Skeletal muscle satellite cell (primary cell): ENCODE measurements around the gene COL20A1.

Source experiments
- H3K27me3 ChIP-seq: 2 replicates; pipeline ENCODE4 v1.7.0; 2013; ENCODE audit warnings: low read length; ENCODE audit not compliant: control insufficient read depth, insufficient read depth
- H3K36me3 ChIP-seq: 2 replicates; pipeline ENCODE4 v1.7.0; 2013; ENCODE audit warnings: mild to moderate bottlenecking, control low read depth, low read length; ENCODE audit not compliant: insufficient read depth
- H3K4me1 ChIP-seq: 2 replicates; pipeline ENCODE4 v1.7.0; 2013; ENCODE audit warnings: low read length; ENCODE audit not compliant: control insufficient read depth, insufficient read depth
- H3K4me2 ChIP-seq: 2 replicates; pipeline ENCODE4 v1.7.0; 2013; ENCODE audit warnings: mild to moderate bottlenecking, low read length
- H3K4me3 ChIP-seq: 2 replicates; pipeline ENCODE4 v1.7.0; 2013; ENCODE audit warnings: low read length
- H3K9ac ChIP-seq: 2 replicates; pipeline ENCODE4 v1.7.0; 2013; ENCODE audit warnings: mild to moderate bottlenecking, low read depth, low read length, moderate library complexity
- H3K9me3 ChIP-seq: replicated peaks from 2 replicates; pipeline ENCODE4 v1.7.0; 2013; ENCODE audit warnings: mild to moderate bottlenecking, control low read depth, low read length

The COL20A1 gene

GRCh38 chr20:63261795-63262528 is 31.0 kb upstream of the COL20A1 start:
- Histone ChIP-seq H3K4me3 (no peak overlapping the region), H3K36me3 (no peaks in the 10 kb centered on the region), H3K4me1 (no peaks in the 10 kb centered on the region), H3K27me3 (peaks cover 73% of the 10 kb centered on the region), H3K4me2 (no peak overlapping the region), H3K9ac (no peak overlapping the region), H3K9me3 (no peaks in the 10 kb centered on the region)

- Histone ChIP-seq H3K9ac (no peak overlapping the region), H3K27me3 (peaks cover 76% of the 10 kb centered on the region), H3K4me3 (no peak overlapping the region), H3K4me1 (peaks cover 1% of the 10 kb centered on the region), H3K4me2 (no peak overlapping the region), H3K36me3 (no peaks in the 10 kb centered on the region), H3K9me3 (no peaks in the 10 kb centered on the region)
Measured at GRCh38 chr20:63262836-63263235, 30.1 kb upstream of the COL20A1 start.

GRCh38 chr20:63264000-63264399 is 29.0 kb upstream of the COL20A1 start:
- H3K4me2 ChIP-seq: no peak overlapping the region
- no peak overlapping the region for H3K4me3 ChIP-seq
- no peaks in the 10 kb centered on the region for H3K36me3 ChIP-seq
- H3K9ac ChIP-seq: no peak overlapping the region
- no peaks in the 10 kb centered on the region for H3K9me3 ChIP-seq
- peaks cover 4% of the 10 kb centered on the region for H3K4me1 ChIP-seq
- H3K27me3 ChIP-seq: peaks cover 76% of the 10 kb centered on the region

- Histone ChIP-seq H3K9me3 (no peaks in the 10 kb centered on the region), H3K4me3 (no peak overlapping the region), H3K36me3 (no peaks in the 10 kb centered on the region), H3K9ac (no peak overlapping the region), H3K4me1 (peaks cover 4% of the 10 kb centered on the region), H3K27me3 (peaks cover 74% of the 10 kb centered on the region), H3K4me2 (no peak overlapping the region)
Measured at GRCh38 chr20:63264519-63264918, 28.5 kb upstream of the COL20A1 start.

GRCh38 chr20:63265891-63266515 is 27.0 kb upstream of the COL20A1 start:
- H3K9me3 ChIP-seq: no peaks in the 10 kb centered on the region
- H3K4me3 ChIP-seq: no peak overlapping the region
- peaks cover 4% of the 10 kb centered on the region for H3K4me1 ChIP-seq
- H3K36me3 ChIP-seq: no peaks in the 10 kb centered on the region
- H3K27me3 ChIP-seq: peaks cover 59% of the 10 kb centered on the region
- no peak overlapping the region for H3K4me2 ChIP-seq
- H3K9ac ChIP-seq: no peak overlapping the region

- peaks cover 52% of the 10 kb centered on the region for H3K27me3 ChIP-seq
- H3K4me3 ChIP-seq: no peak overlapping the region
- no peaks in the 10 kb centered on the region for H3K9me3 ChIP-seq
- H3K36me3 ChIP-seq: no peaks in the 10 kb centered on the region
- no peak overlapping the region for H3K9ac ChIP-seq
- H3K4me1 ChIP-seq: peaks cover 4% of the 10 kb centered on the region
- no peak overlapping the region for H3K4me2 ChIP-seq
Measured at GRCh38 chr20:63267691-63268090, 25.3 kb upstream of the COL20A1 start.

GRCh38 chr20:63268256-63268655 is 24.7 kb upstream of the COL20A1 start:
- Histone ChIP-seq H3K9me3 (no peaks in the 10 kb centered on the region), H3K36me3 (no peaks in the 10 kb centered on the region), H3K4me3 (no peak overlapping the region), H3K9ac (no peak overlapping the region), H3K4me1 (peaks cover 4% of the 10 kb centered on the region), H3K4me2 (no peak overlapping the region), H3K27me3 (peaks cover 52% of the 10 kb centered on the region)

- H3K9ac ChIP-seq: no peak overlapping the region
- no peaks in the 10 kb centered on the region for H3K9me3 ChIP-seq
- no peaks in the 10 kb centered on the region for H3K36me3 ChIP-seq
- no peak overlapping the region for H3K4me3 ChIP-seq
- peaks cover 51% of the 10 kb centered on the region for H3K27me3 ChIP-seq
- peaks cover 7% of the 10 kb centered on the region for H3K4me1 ChIP-seq
- H3K4me2 ChIP-seq: no peak overlapping the region
Measured at GRCh38 chr20:63268671-63269439, 24.1 kb upstream of the COL20A1 start.

GRCh38 chr20:63269724-63270123 is 23.3 kb upstream of the COL20A1 start:
- peaks cover 42% of the 10 kb centered on the region for H3K27me3 ChIP-seq
- no peaks in the 10 kb centered on the region for H3K9me3 ChIP-seq
- no peak overlapping the region for H3K9ac ChIP-seq
- peaks cover 15% of the 10 kb centered on the region for H3K4me1 ChIP-seq
- H3K4me2 ChIP-seq: no peak overlapping the region
- no peaks in the 10 kb centered on the region for H3K36me3 ChIP-seq
- no peak overlapping the region for H3K4me3 ChIP-seq

GRCh38 chr20:63270606-63271325 is 22.2 kb upstream of the COL20A1 start:
- no peak overlapping the region for H3K4me3 ChIP-seq
- H3K4me2 ChIP-seq: no peak overlapping the region
- peaks cover 18% of the 10 kb centered on the region for H3K4me1 ChIP-seq
- H3K36me3 ChIP-seq: peaks cover 5% of the 10 kb centered on the region
- no peaks in the 10 kb centered on the region for H3K9me3 ChIP-seq
- peaks cover 33% of the 10 kb centered on the region for H3K27me3 ChIP-seq
- no peak overlapping the region for H3K9ac ChIP-seq
